Endodermal cell (in vitro differentiated cells): ENCODE measurements around the gene COLQ. TPM values are rescaled to one million over a fixed set of nuclear protein-coding genes. Genes with fewer than 3 reads are reported as not detected.

Experiments
- DNase-seq: peaks from one replicate; pipeline ENCODE4 v3.0.0-alpha.2; 2017
- H3K27ac ChIP-seq: 2 replicates; pipeline ENCODE4 v1.5.1; 2013; ENCODE audit warnings: mild to moderate bottlenecking, low read depth, low read length, moderate library complexity
- H3K27me3 ChIP-seq: 2 replicates; pipeline ENCODE4 v1.6.1; 2013; ENCODE audit warnings: mild to moderate bottlenecking, low read length, moderate library complexity; ENCODE audit not compliant: insufficient read depth, control insufficient read depth, poor library complexity, severe bottlenecking
- H3K36me3 ChIP-seq: 2 replicates; pipeline ENCODE4 v1.7.0; 2013; ENCODE audit warnings: mild to moderate bottlenecking, low read length, moderate library complexity; ENCODE audit not compliant: control insufficient read depth, insufficient read depth
- H3K4me1 ChIP-seq: one replicate; pipeline ENCODE4 v1.7.0; 2013; ENCODE audit warnings: low read length; ENCODE audit not compliant: control insufficient read depth, insufficient read depth
- H3K4me3 ChIP-seq: 2 replicates; pipeline ENCODE4 v1.5.1; 2013; ENCODE audit warnings: mild to moderate bottlenecking, low read length, moderate library complexity
- H3K9ac ChIP-seq: 2 replicates; pipeline ENCODE4 v1.6.1; 2013; ENCODE audit warnings: mild to moderate bottlenecking, low read length, moderate library complexity; ENCODE audit not compliant: poor library complexity, severe bottlenecking; ENCODE audit errors: extremely low read depth
- H3K9me3 ChIP-seq: 2 replicates; pipeline ENCODE4 v1.6.1; 2013; ENCODE audit warnings: mild to moderate bottlenecking, low read length, moderate library complexity; ENCODE audit not compliant: control insufficient read depth
- H3K27ac Mint-ChIP-seq: 2 replicates; pipeline ENCODE4 v1.8.0; 2020; ENCODE audit warnings: mixed read lengths
- H3K27me3 Mint-ChIP-seq: 2 replicates; pipeline ENCODE4 v1.8.0; 2021; ENCODE audit warnings: mild to moderate bottlenecking, mixed read lengths; ENCODE audit not compliant: insufficient read depth
- H3K36me3 Mint-ChIP-seq: 2 replicates; pipeline ENCODE4 v1.8.0; 2020; ENCODE audit warnings: low read depth, mixed read lengths
- H3K4me1 Mint-ChIP-seq: 2 replicates; pipeline ENCODE4 v1.8.0; 2020; ENCODE audit warnings: mixed read lengths
- H3K4me3 Mint-ChIP-seq: 2 replicates; pipeline ENCODE4 v1.8.0; 2020; ENCODE audit warnings: mild to moderate bottlenecking, moderate library complexity, mixed read lengths
- H3K9me3 Mint-ChIP-seq: 2 replicates; pipeline ENCODE4 v1.8.0; 2020; ENCODE audit warnings: mild to moderate bottlenecking, mixed read lengths
- CTCF ChIP-seq: fragments of 200-600 bp; sonication (generic); conservative IDR thresholded peaks from 2 replicates; pipeline ENCODE4 v1.5.0; 2021; ENCODE audit warnings: antibody characterized with exemption, mild to moderate bottlenecking
- WGBS, 2 experiments: methylation state at CpG; one replicate each; pipeline versions ENCODE4 v1.1.5 to v1.1.7; 2013; ENCODE audit warnings: missing lambda C conversion rate in 2 of 2, mixed read lengths in 1 of 2; ENCODE audit not compliant: insufficient coverage in 1 of 2, insufficient read length in 1 of 2; 5-methylcytosine and 5-hydroxymethylcytosine counted together
- total RNA-seq, 2 donors: library from RNA; stranded (reverse); fragmentation: NEBNext Ultra II Directional in 1 of 2; extraction: Animal tissue kit (Norgen Biotek cat#: 25700) in 1 of 2; gene quantifications; 2 replicates in 1 of 2; 3 replicates in 1 of 2; pipeline ENCODE4 v1.2.1, GENCODE V29; 2021

The COLQ gene
- total RNA-seq, 2 donors from 2014 or later = 3.1 to 7.3 TPM

- Mint-ChIP-seq H3K4me1 (peaks cover 8% of the 10 kb centered on the region), H3K27me3 (no peaks in the 10 kb centered on the region), H3K4me3 (no peak overlapping the region), H3K9me3 (no peaks in the 10 kb centered on the region), H3K36me3 (no peaks in the 10 kb centered on the region), H3K27ac (no peak overlapping the region)
- Histone ChIP-seq H3K36me3 (no peaks in the 10 kb centered on the region), H3K9ac (no peak overlapping the region), H3K4me3 (no peak overlapping the region), H3K27ac (no peak overlapping the region), H3K4me1 (no peaks in the 10 kb centered on the region), H3K9me3 (no peaks in the 10 kb centered on the region), H3K27me3 (no peaks in the 10 kb centered on the region)
- TF ChIP-seq CTCF = no peak
- no peak for DNase-seq
- WGBS, 2 experiments = 80 to 82% methylated on average over 1 of the region's 1 CpG
Observed at GRCh38 chr3:15531346-15531745, 9.8 kb upstream of the COLQ start.

- Mint-ChIP-seq H3K27me3 (no peaks in the 10 kb centered on the region), H3K27ac (no peak overlapping the region), H3K4me3 (no peak overlapping the region), H3K9me3 (no peaks in the 10 kb centered on the region), H3K4me1 (peaks cover 8% of the 10 kb centered on the region), H3K36me3 (no peaks in the 10 kb centered on the region)
- no peak for DNase-seq
- Histone ChIP-seq H3K9ac (no peak overlapping the region), H3K27me3 (no peaks in the 10 kb centered on the region), H3K4me1 (no peaks in the 10 kb centered on the region), H3K4me3 (no peak overlapping the region), H3K9me3 (no peaks in the 10 kb centered on the region), H3K36me3 (no peaks in the 10 kb centered on the region), H3K27ac (no peak overlapping the region)
- 93 to 95% methylated on average over 4 of the region's 4 CpGs for WGBS, 2 experiments
- no peak for TF ChIP-seq CTCF
Observed at GRCh38 chr3:15528854-15529537, 7.5 kb upstream of the COLQ start.

GRCh38 chr3:15527031-15527459, 5.5 kb upstream of the COLQ start:
- Histone ChIP-seq H3K9me3 (no peaks in the 10 kb centered on the region), H3K27ac (no peak overlapping the region), H3K27me3 (no peaks in the 10 kb centered on the region), H3K4me1 (no peaks in the 10 kb centered on the region), H3K4me3 (no peak overlapping the region), H3K36me3 (no peaks in the 10 kb centered on the region), H3K9ac (no peak overlapping the region)
- no peak overlapping the region for H3K4me3 Mint-ChIP-seq
- peaks cover 17% of the 10 kb centered on the region for H3K4me1 Mint-ChIP-seq
- no peaks in the 10 kb centered on the region for H3K9me3 Mint-ChIP-seq
- H3K27me3 Mint-ChIP-seq = no peaks in the 10 kb centered on the region
- no peaks in the 10 kb centered on the region for H3K36me3 Mint-ChIP-seq
- 65 to 69% methylated on average over 3 to 4 of the region's 4 CpGs for WGBS, 2 experiments
- TF ChIP-seq CTCF = peak; percentile 83
- DNase-seq = peak; percentile 92
- H3K27ac Mint-ChIP-seq = no peak overlapping the region
